DMS 273 (cell line): ENCODE results near the gene RIGI.
"Not testable (repeated sequence)": the region's sequence is repeated elsewhere in the genome, so short reads cannot be mapped to it uniquely, and the experiment has no call there.

Source experiments
- DNase-seq: peaks from one replicate; lab custom pipeline; 2025; ENCODE audit not compliant: unreplicated experiment; lab: John Stamatoyannopoulos, UW

The RIGI gene

GRCh38 chr9:32526041-32526706 is at the start of gene RIGI:
Gene RIGI (minus strand): TSS chr9:32526196. CDS start chr9:32526166, 30 bp downstream.
- DNase-seq: peak; percentile 94

- DNase-seq: no peak
These were observed 48.9 kb upstream of the RIGI start for GRCh38 chr9:32574858-32575257.

GRCh38 chr9:32573821-32574220 is 47.8 kb upstream of the RIGI start:
- no peak for DNase-seq

GRCh38 chr9:32572900-32573523 is 47.0 kb upstream of the RIGI start, which contains the start of gene NDUFB6:
Gene NDUFB6 (minus strand): TSS chr9:32573159. CDS start chr9:32573060, 99 bp downstream.
- DNase-seq: peak; percentile 98

- peak; percentile 85 for DNase-seq
These were observed 46.2 kb upstream of the RIGI start for GRCh38 chr9:32571969-32572899.

GRCh38 chr9:32570262-32570661 is 44.3 kb upstream of the RIGI start:
- no peak for DNase-seq

GRCh38 chr9:32566770-32567169 is 40.8 kb upstream of the RIGI start:
- DNase-seq: no peak

- no peak for DNase-seq
These were observed 40.0 kb upstream of the RIGI start for GRCh38 chr9:32565967-32566366.

GRCh38 chr9:32558408-32558934 is 32.5 kb upstream of the RIGI start:
- no peak for DNase-seq

GRCh38 chr9:32554591-32554990 is 28.6 kb upstream of the RIGI start:
- no peak for DNase-seq

- DNase-seq: peak; percentile 85
These were observed 28.1 kb upstream of the RIGI start for GRCh38 chr9:32554107-32554506.

GRCh38 chr9:32552172-32552872 is 26.3 kb upstream of the RIGI start, which contains the start of the genes SMIM27 and TOPORS:
Gene SMIM27 (plus strand): TSS chr9:32552327. CDS start chr9:32552435, 108 bp downstream.
Gene TOPORS (minus strand): TSS chr9:32552586. CDS start chr9:32552436, 150 bp downstream.
- DNase-seq: peak; percentile 96

GRCh38 chr9:32551276-32552051 is 25.5 kb upstream of the RIGI start:
- peak; percentile 82 for DNase-seq

GRCh38 chr9:32550562-32551275 is 24.7 kb upstream of the RIGI start:
- DNase-seq: peak; percentile 95

- DNase-seq: peak; percentile 36
These were observed 24.2 kb upstream of the RIGI start for GRCh38 chr9:32550150-32550561.

GRCh38 chr9:32548213-32548612 is 22.2 kb upstream of the RIGI start:
- not testable (repeated sequence) for DNase-seq

GRCh38 chr9:32545884-32546283 is 19.9 kb upstream of the RIGI start:
- DNase-seq: no peak

GRCh38 chr9:32543047-32543446 is 17.1 kb upstream of the RIGI start:
- DNase-seq: no peak

GRCh38 chr9:32533816-32534215 is 7.8 kb upstream of the RIGI start:
- DNase-seq: no peak
